IPS-18c (cell line): ENCODE data around the gene CLEC4F.

Source experiments
- H3K4me3 ChIP-seq: 2 replicates; pipeline ENCODE4 v1.7.0; 2013; ENCODE audit warnings: low read depth, mild to moderate bottlenecking, low read length, moderate library complexity; ENCODE audit not compliant: insufficient read depth
- H3K9me3 ChIP-seq: one replicate; pipeline ENCODE4 v1.6.1; 2013; ENCODE audit warnings: mild to moderate bottlenecking, low read length, moderate library complexity; ENCODE audit not compliant: control insufficient read depth, insufficient read depth

Gene CLEC4F

DNA sequence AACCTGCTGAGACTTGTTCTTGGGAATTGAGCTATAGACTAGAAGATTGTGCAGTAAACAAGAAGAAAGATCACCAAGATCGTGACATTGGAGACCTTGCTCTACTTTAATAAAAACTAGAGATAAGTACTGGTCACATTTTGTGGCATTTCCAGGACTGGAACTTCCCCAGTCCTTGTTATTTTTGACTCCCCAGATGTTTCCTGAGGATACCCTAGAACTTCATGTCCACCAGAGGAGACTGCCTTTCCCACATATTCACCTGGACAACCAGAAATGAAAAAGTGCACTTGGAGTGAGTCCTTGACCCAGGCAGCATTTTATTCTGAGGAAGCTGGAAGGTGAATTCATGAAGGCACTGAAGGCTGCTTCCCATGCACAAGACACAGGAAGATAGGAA lies 9.5 kb upstream of the CLEC4F start:
- H3K9me3 ChIP-seq, result peaks cover 3% of the 10 kb centered on the region

GRCh38 chr2:70828914-70829824 lies 8.8 kb upstream of the CLEC4F start:
- Histone ChIP-seq H3K9me3 (peaks cover 3% of the 10 kb centered on the region), H3K4me3 (no peak overlapping the region)

More for the DNA sequence above, 9.5 kb upstream of the CLEC4F start:
- no peak overlapping the region for H3K4me3 ChIP-seq

- H3K9me3 ChIP-seq, result no peaks in the 10 kb centered on the region
- H3K4me3 ChIP-seq, result no peak overlapping the region; the same call in 1 of the 2 replicates
Measured at GRCh38 chr2:70828115-70828514, 7.7 kb upstream of the CLEC4F start.

- Histone ChIP-seq H3K4me3 (no peak overlapping the region), H3K9me3 (no peaks in the 10 kb centered on the region)
Measured at GRCh38 chr2:70827388-70827787, 7.0 kb upstream of the CLEC4F start.

DNA sequence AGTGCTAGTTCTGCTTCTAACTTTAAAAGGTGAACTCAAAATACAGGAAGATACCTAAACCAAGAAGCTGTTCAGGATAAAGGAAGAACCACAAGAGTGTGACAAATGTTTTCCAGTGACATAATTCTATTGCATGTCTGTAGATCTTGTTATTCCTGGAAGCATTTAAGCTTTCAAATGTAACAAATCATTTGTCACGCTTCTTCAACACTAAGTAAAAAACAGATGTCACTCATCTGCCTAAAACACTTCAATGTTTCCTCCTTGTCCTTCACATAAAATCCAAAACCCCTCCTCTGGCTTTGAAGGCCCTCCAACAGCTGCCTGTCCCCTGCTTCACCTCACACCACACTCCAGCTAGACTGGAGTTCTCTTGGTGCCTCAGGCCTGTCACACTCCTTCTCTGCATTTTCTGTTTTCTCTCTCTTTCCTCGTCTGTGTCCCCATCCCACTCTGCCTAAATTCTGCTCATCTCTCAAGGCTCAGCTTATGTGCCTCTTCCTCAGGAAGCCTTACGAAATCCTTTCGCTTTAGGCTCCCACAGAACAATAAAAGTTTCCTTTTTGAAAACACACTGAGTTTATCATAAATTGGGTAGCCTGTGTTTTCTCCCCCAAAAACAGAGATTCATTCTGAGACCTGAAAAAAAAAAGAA lies 6.4 kb upstream of the CLEC4F start:
- H3K4me3 ChIP-seq, result no peak overlapping the region
- no peaks in the 10 kb centered on the region for H3K9me3 ChIP-seq

- Histone ChIP-seq H3K9me3 (no peaks in the 10 kb centered on the region), H3K4me3 (no peak overlapping the region)
Measured at GRCh38 chr2:70823249-70823648, 2.9 kb upstream of the CLEC4F start.

DNA sequence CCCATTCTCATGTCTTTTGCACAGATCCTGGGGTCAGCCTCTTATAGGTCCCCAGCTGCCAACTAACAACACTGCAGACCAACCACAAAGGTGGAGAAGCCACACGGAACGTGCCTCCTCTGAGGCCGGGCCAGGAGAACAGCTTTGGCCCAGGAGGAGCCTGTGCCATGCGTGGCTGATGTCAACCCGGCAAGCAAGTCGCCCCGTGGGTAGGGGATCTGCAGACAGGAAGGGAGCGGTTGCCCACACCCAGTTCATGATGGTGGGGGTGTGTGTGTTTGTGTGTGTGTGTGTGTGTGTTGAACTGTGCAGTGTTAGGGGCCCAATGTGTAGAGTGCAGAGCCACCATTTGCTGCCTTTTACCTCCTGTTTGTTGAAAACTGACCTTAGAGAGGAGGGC lies 2.4 kb upstream of the CLEC4F start:
- H3K9me3 ChIP-seq, result no peaks in the 10 kb centered on the region
- H3K4me3 ChIP-seq, result no peak overlapping the region

DNA sequence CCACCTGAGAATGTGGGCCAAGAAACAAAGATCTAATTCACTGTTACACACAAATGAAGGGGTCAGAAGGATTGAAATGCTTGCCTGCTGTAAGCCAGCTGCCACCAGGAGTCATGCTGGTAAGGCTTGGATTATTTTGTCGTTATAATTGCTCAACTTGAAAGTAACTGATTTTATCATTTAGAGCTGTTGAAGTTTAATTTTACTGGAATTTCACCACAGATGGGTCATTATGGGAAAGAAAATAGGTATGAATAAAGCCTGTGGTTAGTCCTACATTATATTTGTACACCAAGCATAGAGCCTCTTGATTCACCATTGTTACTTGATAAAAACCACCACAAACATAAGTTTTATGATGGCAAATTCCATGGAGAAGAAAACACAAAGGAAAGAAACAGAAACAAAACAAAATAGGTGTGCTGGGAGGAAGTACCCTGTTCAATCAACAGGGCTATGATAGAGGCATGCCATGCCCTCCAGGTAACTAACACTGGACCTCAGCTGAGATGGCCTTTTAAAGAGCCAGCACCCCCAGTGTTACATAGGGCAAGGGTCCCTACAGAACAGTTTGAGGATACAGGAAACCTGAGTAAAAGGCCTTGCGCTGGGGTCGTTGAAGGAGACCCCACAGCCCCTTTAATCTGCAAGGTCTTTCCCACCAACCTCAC lies 3.0 kb downstream of the CLEC4F start:
- H3K9me3 ChIP-seq, result no peaks in the 10 kb centered on the region
- no peak overlapping the region for H3K4me3 ChIP-seq

GRCh38 chr2:70816726-70817125 lies 3.7 kb downstream of the CLEC4F start:
- no peak overlapping the region for H3K4me3 ChIP-seq
- no peaks in the 10 kb centered on the region for H3K9me3 ChIP-seq

DNA sequence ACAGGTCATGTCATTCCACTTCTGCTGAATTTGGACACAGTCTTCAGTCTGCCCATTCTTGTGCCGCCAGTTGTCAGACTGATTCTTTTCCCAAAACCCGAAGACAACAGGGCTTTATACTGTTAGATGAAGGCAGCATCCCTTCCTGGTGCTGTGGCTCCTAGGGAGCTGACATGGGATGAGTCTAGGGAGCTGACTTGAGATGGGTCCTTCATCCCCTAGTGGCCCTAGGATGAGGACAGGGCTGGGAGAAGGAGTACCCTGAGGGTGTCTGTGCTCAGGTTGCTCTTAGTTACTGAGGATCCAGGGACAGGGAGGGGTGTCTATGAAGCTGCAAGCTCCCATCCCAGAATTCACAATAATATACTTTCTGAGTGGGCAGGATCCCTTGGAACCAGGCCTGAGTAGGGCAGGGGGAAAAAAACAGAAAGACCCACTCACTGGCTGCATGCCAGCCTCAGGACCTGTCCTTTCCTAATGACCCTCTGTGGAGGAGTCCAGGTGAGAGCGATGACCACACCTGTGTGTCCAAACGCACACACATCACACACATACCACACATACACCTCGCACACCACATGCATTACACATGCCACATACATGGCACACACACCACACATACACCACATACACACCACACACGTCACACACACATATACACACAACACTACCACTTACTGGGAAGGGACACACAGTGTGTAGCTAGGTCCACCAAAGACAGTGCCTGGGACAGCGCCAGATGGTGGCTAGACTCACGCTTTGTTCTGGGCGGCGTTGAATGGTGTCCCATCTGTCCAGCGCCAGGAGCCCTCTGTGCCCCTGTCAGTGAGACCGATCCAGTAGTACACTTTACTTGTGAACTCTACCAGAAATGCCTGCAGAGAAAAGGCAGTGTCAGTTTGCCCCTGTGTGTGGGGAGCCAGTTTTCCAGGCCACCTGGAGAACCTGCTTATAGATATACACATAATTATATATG lies 11.1 kb downstream of the CLEC4F start:
- Histone ChIP-seq H3K9me3 (no peaks in the 10 kb centered on the region), H3K4me3 (no peak overlapping the region)

DNA sequence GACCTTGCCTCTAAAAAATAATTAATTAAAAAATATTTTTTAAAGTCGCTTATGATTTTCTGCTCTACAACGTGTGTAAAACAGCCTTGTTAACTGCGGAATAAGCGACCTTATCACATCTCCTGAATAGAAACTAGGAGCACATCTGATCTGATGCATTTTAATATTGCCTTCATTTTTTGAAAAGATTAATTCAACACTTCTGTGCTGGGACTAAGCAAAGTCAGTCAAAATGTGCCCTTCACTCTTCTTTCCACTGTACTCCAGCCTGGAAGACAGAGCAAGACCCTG lies 12.6 kb downstream of the CLEC4F start:
- Histone ChIP-seq H3K4me3 (no peak overlapping the region), H3K9me3 (no peaks in the 10 kb centered on the region)

DNA sequence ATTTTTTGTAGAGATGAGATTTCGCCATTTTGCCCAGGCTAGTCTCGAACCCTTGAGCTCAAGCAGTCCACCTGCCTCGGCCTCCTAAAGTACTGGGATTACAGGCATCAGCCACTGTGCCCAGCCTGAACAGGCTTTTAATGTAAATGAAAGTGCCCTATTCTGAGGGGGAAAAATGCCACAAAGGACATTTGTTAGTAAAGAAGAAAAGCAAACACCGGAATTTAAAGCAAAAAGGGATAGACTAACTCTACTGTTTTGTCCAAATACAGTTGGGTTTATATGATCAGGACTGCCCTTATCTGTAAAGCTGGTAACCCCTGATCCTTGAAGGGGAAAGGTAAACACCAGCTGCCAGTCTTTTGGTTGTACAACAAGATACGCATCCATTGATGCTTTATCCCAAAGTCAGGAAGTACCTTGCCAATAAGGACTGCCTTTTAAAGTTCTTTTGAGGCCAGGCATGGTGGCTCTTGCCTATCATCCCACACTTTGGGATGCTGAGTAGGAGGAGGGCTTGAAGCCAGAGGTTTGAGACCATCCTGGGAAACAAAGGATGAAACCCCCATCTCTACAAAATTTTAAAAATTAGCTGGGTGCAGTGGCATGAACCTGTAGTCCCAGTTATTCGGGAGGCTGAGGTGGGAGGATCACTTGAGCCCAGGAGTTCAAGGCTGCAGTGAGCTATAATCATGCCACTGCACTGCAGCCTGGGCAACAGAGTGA lies 13.1 kb downstream of the CLEC4F start:
- Histone ChIP-seq H3K4me3 (no peak overlapping the region), H3K9me3 (no peaks in the 10 kb centered on the region)

- Histone ChIP-seq H3K9me3 (no peaks in the 10 kb centered on the region), H3K4me3 (no peak overlapping the region)
Measured at GRCh38 chr2:70806620-70807019, 13.8 kb downstream of the CLEC4F start.

DNA sequence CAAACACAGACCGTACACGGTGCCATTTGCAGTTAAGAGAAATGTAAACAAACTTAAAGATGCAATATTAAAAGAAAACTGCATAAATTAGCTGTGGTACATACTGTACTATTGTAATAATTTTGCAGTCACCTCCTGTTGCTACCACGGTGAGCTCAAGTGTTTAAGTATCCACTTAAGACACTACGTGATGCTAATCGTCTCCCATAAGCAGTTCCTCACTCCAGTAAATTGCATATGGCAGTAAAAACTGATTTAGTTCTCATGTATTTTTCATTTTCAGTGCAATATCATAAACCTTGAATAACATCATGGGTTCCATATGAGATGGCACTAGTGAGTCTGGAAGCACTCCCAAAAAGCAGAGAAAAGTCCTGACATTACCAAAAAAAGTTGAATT lies 14.4 kb downstream of the CLEC4F start:
- Histone ChIP-seq H3K4me3 (no peak overlapping the region), H3K9me3 (no peaks in the 10 kb centered on the region)

DNA sequence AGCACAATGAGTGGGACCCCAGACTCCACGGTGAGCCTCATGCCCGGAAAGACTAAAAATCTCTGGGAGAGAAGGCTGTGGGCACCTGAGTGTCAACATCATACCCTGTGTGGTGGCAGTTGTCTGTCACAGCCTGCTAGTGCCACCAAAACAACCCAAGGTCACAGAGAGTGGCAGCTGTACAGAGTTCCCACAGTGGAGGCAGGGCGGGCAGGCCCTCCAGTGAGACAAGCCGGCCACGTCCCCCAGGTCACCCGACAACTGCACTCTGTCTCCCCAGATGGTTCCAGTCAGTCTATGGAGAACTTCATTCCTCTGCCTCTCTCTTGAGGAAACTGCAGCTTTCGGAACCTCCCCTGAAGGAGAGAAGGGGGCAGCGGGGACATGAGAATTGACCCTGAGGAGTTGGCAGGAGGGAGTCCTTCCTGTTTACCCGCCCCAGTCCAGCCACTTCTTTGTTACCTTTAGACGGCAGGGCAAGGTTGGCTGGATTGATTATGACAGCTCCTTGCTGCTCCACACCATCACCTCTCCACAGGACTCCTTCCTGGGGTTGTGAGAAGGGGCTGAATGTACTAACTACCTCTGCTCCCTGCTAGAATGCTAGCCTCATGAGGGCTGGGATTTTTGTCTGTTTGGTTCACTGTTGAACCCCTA lies 18.7 kb downstream of the CLEC4F start:
- H3K9me3 ChIP-seq, result peaks cover 4% of the 10 kb centered on the region

GRCh38 chr2:70799706-70800105 lies 20.7 kb downstream of the CLEC4F start:
- Histone ChIP-seq H3K4me3 (no peak overlapping the region), H3K9me3 (peaks cover 4% of the 10 kb centered on the region)

More for the DNA sequence above, 18.7 kb downstream of the CLEC4F start:
- no peak overlapping the region for H3K4me3 ChIP-seq
